H1 (cell line): ENCODE data around the gene NOL4L. TPM values are rescaled to one million over a fixed set of nuclear protein-coding genes. Genes with fewer than 3 reads are reported as not detected.

Experiments used
- CTCF ChIA-PET: fragments of 300-600 bp; sonication (Branson Sonifier 250); formaldehyde crosslinking; loops from one replicate; lab custom pipeline; 2021; ENCODE audit not compliant: partially characterized antibody; lab: Charles Lee
- POLR2A ChIA-PET: fragments of 300-600 bp; sonication (Branson Sonifier 250); formaldehyde crosslinking; loops from one replicate; lab custom pipeline; 2021; ENCODE audit warnings: inconsistent platforms; ENCODE audit not compliant: partially characterized antibody; lab: Charles Lee
- DNase-seq, 2 experiments: peaks; one replicate each; pipeline versions ENCODE4 v3.0.0 to v3.0.0-alpha.2; 2010 to 2022; ENCODE audit warnings: low spot score in 2 of 2, low read depth in 1 of 2, mixed read lengths in 1 of 2
- FAIRE-seq: peaks from 2 replicates; lab custom pipeline; 2011; peaks lifted over from hg19 to GRCh38; lab: Jason Lieb, UNC
- H2AFZ ChIP-seq: 2 replicates; pipeline ENCODE4 v1.8.1; 2012; ENCODE audit warnings: low read length, inconsistent platforms
- H2AK5ac ChIP-seq: 2 replicates; pipeline ENCODE4 v1.6.1; 2013; ENCODE audit warnings: low read depth, low read length
- H2BK120ac ChIP-seq: replicated peaks from 2 replicates; pipeline ENCODE3; 2013; ENCODE audit warnings: low read depth, low read length, inconsistent platforms
- H2BK12ac ChIP-seq: 2 replicates; pipeline ENCODE4 v1.6.1; 2013; ENCODE audit warnings: low read depth, low read length
- H2BK15ac ChIP-seq: 2 replicates; pipeline ENCODE4 v1.6.1; 2013; ENCODE audit warnings: low read length
- H2BK20ac ChIP-seq: 2 replicates; pipeline ENCODE4 v1.6.1; 2013; ENCODE audit warnings: low read length
- H2BK5ac ChIP-seq: 2 replicates; pipeline ENCODE4 v1.6.1; 2013; ENCODE audit warnings: low read depth, low read length
- H3K14ac ChIP-seq: 2 replicates; pipeline ENCODE4 v1.6.1; 2013; ENCODE audit warnings: inconsistent platforms; ENCODE audit not compliant: insufficient read length
- H3K18ac ChIP-seq: 2 replicates; pipeline ENCODE4 v1.6.1; 2013; ENCODE audit warnings: low read length; ENCODE audit errors: extremely low read depth
- H3K23ac ChIP-seq: 2 replicates; pipeline ENCODE4 v1.6.1; 2013; ENCODE audit warnings: inconsistent platforms; ENCODE audit not compliant: insufficient read length
- H3K23me2 ChIP-seq: 2 replicates; pipeline ENCODE4 v1.6.1; 2013; ENCODE audit warnings: low read depth, low read length
- H3K27ac ChIP-seq: 2 replicates; pipeline ENCODE4 v1.6.1; 2011; ENCODE audit warnings: low read depth, low read length, inconsistent platforms
- H3K27me3 ChIP-seq, 4 experiments: replicated peaks in 1 of 4; 1 replicate in 1 of 4; 2 replicates in 3 of 4; pipeline versions ENCODE4 v1.6.1 to v1.8.1; 2011 to 2013; ENCODE audit warnings: low read length in 3 of 4, mild to moderate bottlenecking in 3 of 4, inconsistent platforms in 2 of 4, mixed read lengths in 2 of 4, moderate library complexity in 1 of 4; ENCODE audit not compliant: control insufficient read depth in 3 of 4, insufficient read depth in 3 of 4; ENCODE audit errors: extremely low read depth in 1 of 4
- H3K36me3 ChIP-seq, 4 experiments: 2 replicates each; pipeline versions ENCODE4 v1.6.1 to v1.8.1; 2011 to 2013; ENCODE audit warnings: mild to moderate bottlenecking in 4 of 4, low read length in 3 of 4, moderate library complexity in 2 of 4, control low read depth in 1 of 4, inconsistent platforms in 1 of 4; ENCODE audit not compliant: insufficient read depth in 4 of 4, control insufficient read depth in 2 of 4
- H3K4ac ChIP-seq: replicated peaks from 2 replicates; pipeline ENCODE3; 2013; ENCODE audit warnings: low read length, low read depth, mixed read lengths, inconsistent platforms; ENCODE audit not compliant: insufficient read length
- H3K4me1 ChIP-seq, 4 experiments: replicated peaks in 1 of 4; 1 replicate in 1 of 4; 2 replicates in 3 of 4; pipeline versions ENCODE4 v1.6.1 to v1.8.1; 2011 to 2013; ENCODE audit warnings: low read length in 3 of 4, inconsistent platforms in 2 of 4, mixed read lengths in 1 of 4; ENCODE audit not compliant: insufficient read depth in 4 of 4, control insufficient read depth in 3 of 4
- H3K4me2 ChIP-seq, 2 experiments: 2 replicates each; pipeline versions ENCODE4 v1.6.1 to v1.8.1; 2011 to 2013; ENCODE audit warnings: low read depth in 2 of 2, low read length in 2 of 2, control low read depth in 1 of 2, inconsistent platforms in 1 of 2, mild to moderate bottlenecking in 1 of 2; ENCODE audit not compliant: insufficient read depth in 1 of 2
- H3K4me3 ChIP-seq, 4 experiments: fragments of 200-600, 300-600 bp in 1 of 4; sonication (generic), shearing (Covaris generic), sonication (Bioruptor Twin) in 1 of 4; 2 replicates each; pipeline versions ENCODE4 v1.5.1 to v1.8.1; 2011 to 2016; ENCODE audit warnings: low read length in 4 of 4, low read depth in 3 of 4, control low read depth in 2 of 4, inconsistent platforms in 2 of 4, mild to moderate bottlenecking in 2 of 4, mixed read lengths in 1 of 4, moderate library complexity in 1 of 4; ENCODE audit not compliant: insufficient read depth in 2 of 4; ENCODE audit errors: extremely low read depth in 1 of 4
- H3K56ac ChIP-seq: replicated peaks from 2 replicates; pipeline ENCODE3; 2013; ENCODE audit warnings: low read depth, mild to moderate bottlenecking, mixed read lengths, low read length, inconsistent platforms; ENCODE audit not compliant: insufficient read length
- H3K79me1 ChIP-seq: 2 replicates; pipeline ENCODE4 v1.6.1; 2013; ENCODE audit warnings: low read depth, low read length, control low read depth
- H3K79me2 ChIP-seq, 2 experiments: 2 replicates each; pipeline versions ENCODE4 v1.6.1 to v1.8.1; 2012 to 2013; ENCODE audit warnings: low read length in 2 of 2, mild to moderate bottlenecking in 2 of 2, inconsistent platforms in 1 of 2; ENCODE audit not compliant: insufficient read depth in 2 of 2, control insufficient read depth in 1 of 2
- H3K9ac ChIP-seq, 4 experiments: replicated peaks in 1 of 4; 1 replicate in 1 of 4; 2 replicates in 3 of 4; pipeline versions ENCODE4 v1.6.1 to v1.8.1; 2011 to 2013; ENCODE audit warnings: low read depth in 3 of 4, low read length in 3 of 4, control low read depth in 2 of 4, mild to moderate bottlenecking in 2 of 4, moderate library complexity in 2 of 4, inconsistent platforms in 1 of 4; ENCODE audit errors: extremely low read depth in 1 of 4
- H3K9me3 ChIP-seq, 2 experiments: 2 replicates each; pipeline versions ENCODE4 v1.6.1 to v1.8.1; 2012 to 2013; ENCODE audit warnings: mild to moderate bottlenecking in 2 of 2, moderate library complexity in 2 of 2, control low read depth in 1 of 2, inconsistent platforms in 1 of 2, low read depth in 1 of 2, low read length in 1 of 2, mixed read lengths in 1 of 2; ENCODE audit not compliant: insufficient read depth in 2 of 2
- H4K20me1 ChIP-seq, 2 experiments: replicated peaks in 1 of 2; 2 replicates each; pipeline versions ENCODE3 to v1.8.1; 2011 to 2013; ENCODE audit warnings: inconsistent platforms in 2 of 2, low read length in 2 of 2, mild to moderate bottlenecking in 1 of 2; ENCODE audit not compliant: insufficient read depth in 2 of 2, control insufficient read depth in 1 of 2
- H4K5ac ChIP-seq: 2 replicates; pipeline ENCODE4 v1.6.1; 2013; ENCODE audit warnings: low read length, low read depth, mixed read lengths, inconsistent platforms; ENCODE audit not compliant: insufficient read length
- H4K8ac ChIP-seq: 2 replicates; pipeline ENCODE4 v1.8.0; 2013; ENCODE audit warnings: mild to moderate bottlenecking, moderate library complexity, low read length, inconsistent platforms; ENCODE audit not compliant: insufficient read depth; ENCODE audit errors: extremely low read depth
- H4K91ac ChIP-seq: replicated peaks from 2 replicates; pipeline ENCODE3; 2013; ENCODE audit warnings: low read length, mixed read lengths, inconsistent platforms; ENCODE audit not compliant: insufficient read length
- SIX5 ChIP-seq: IDR thresholded peaks from 2 replicates; pipeline ENCODE4 v1.6.1; 2011; ENCODE audit warnings: mild to moderate bottlenecking, low read depth, low read length
- SP2 ChIP-seq: IDR thresholded peaks from 2 replicates; pipeline ENCODE4 v1.6.1; 2012; ENCODE audit warnings: mild to moderate bottlenecking, low read length, inconsistent platforms
- WGBS, 2 experiments: shearing (Covaris generic) in 1 of 2; methylation state at CpG; one replicate each; pipeline versions ENCODE4 v1.1.6 to v1.1.7; 2013 to 2015; ENCODE audit warnings: low lambda C conversion rate in 2 of 2, mixed read lengths in 2 of 2, inconsistent platforms in 1 of 2, low coverage in 1 of 2, missing lambda C conversion rate in 1 of 2; ENCODE audit not compliant: insufficient replicate concordance in 2 of 2, insufficient coverage in 1 of 2, insufficient read length in 1 of 2; ENCODE audit errors: extremely low coverage in 1 of 2, missing lambda C conversion rate in 1 of 2; 5-methylcytosine and 5-hydroxymethylcytosine counted together
- polyA plus RNA-seq, 7 experiments: library from polyadenylated mRNA; depleted of rRNA in 3 of 7; stranded (reverse) in 5 of 7; unstranded in 2 of 7; fragments of >200 nt in 5 of 7; fragments of 200-250 nt in 2 of 7; gene quantifications; 1 replicate in 5 of 7; 2 replicates in 1 of 7; 4 replicates in 1 of 7; pipeline versions ENCODE4 v1.2.1 to v1.2.3, GENCODE V29; 2011 to 2013; ENCODE audit warnings: missing spikeins in 2 of 7, mixed read lengths in 2 of 7
- total RNA-seq: library from RNA; stranded (reverse); fragmentation: NEBNext Ultra II Directional; extraction: Animal tissue kit (Norgen Biotek cat#: 25700); gene quantifications from 2 replicates; pipeline ENCODE4 v1.2.1, GENCODE V29; 2021
- TF ChIP-seq, protein P1 (sequence below), 3 experiments: IDR thresholded peaks; 1 replicate in 2 of 3; 2 replicates in 1 of 3; pipeline versions ENCODE4 v1.5.1 to v1.6.1; 2011; ENCODE audit warnings: low read length in 3 of 3, mild to moderate bottlenecking in 3 of 3, inconsistent platforms in 2 of 3, low read depth in 1 of 3, moderate library complexity in 1 of 3; ENCODE audit not compliant: insufficient read depth in 1 of 3; ENCODE audit errors: control extremely low read depth in 1 of 3

NOL4L gene
- total and polyA plus RNA-seq, 2 of the 8 experiments (the other 6 are each of a cell fraction or from before 2014, with no cell fraction given), result 15.3 to 23.7 TPM

DNA sequence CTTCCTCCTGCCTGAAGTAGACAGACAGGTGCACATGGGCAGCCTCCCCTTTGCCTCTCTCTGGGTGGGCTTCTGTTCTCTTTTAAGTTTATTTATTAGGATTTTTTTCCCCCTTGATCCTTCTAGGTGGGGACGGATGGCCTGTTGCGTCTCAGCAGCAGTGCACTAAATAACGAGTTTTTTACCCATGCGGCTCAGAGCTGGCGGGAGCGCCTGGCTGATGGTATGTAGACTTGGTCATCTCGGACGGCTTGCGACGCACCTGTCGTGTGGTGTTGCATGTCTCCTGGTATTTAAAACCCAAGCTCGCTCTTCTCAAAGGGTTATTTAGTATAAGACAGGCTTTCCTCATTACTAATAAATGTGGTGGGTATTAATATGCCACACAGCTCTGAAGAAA lies 153.7 kb downstream of the NOL4L start:
- H4K5ac ChIP-seq, result no peak overlapping the region
- TF ChIP-seq, protein P1, sequence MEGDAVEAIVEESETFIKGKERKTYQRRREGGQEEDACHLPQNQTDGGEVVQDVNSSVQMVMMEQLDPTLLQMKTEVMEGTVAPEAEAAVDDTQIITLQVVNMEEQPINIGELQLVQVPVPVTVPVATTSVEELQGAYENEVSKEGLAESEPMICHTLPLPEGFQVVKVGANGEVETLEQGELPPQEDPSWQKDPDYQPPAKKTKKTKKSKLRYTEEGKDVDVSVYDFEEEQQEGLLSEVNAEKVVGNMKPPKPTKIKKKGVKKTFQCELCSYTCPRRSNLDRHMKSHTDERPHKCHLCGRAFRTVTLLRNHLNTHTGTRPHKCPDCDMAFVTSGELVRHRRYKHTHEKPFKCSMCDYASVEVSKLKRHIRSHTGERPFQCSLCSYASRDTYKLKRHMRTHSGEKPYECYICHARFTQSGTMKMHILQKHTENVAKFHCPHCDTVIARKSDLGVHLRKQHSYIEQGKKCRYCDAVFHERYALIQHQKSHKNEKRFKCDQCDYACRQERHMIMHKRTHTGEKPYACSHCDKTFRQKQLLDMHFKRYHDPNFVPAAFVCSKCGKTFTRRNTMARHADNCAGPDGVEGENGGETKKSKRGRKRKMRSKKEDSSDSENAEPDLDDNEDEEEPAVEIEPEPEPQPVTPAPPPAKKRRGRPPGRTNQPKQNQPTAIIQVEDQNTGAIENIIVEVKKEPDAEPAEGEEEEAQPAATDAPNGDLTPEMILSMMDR (IDR thresholded peaks at IDR 0.05; ENCODE audit: control extremely low read depth in 1 of 3, insufficient read depth in 1 of 3, low read depth in 1 of 3, low read length in 3 of 3), result no peak
- TF ChIP-seq SIX5, result no peak
- TF ChIP-seq SP2, result no peak

More for the DNA sequence above, 153.7 kb downstream of the NOL4L start:
- CTCF ChIA-PET, result interaction anchor here (1.2 to 1.9 kb wide), 2 partner anchors 8 to 16 kb away, joined by 4 to 6 read pairs; no protein-coding TSS in a partner anchor
- FAIRE-seq, result no peak
- peaks cover 3 to 38% (median 23%) of the 10 kb centered on the region in 4 experiments; a peak in 6 of 8 replicates for H3K36me3 ChIP-seq
- H3K27ac ChIP-seq, result no peak overlapping the region
- WGBS, 2 experiments, result 92% methylated on average over 11 of the region's 12 CpGs; no CpG with 5 or more reads in 1 of the 2 experiments
- no peak overlapping the region for H4K91ac ChIP-seq
- H3K9me3 ChIP-seq, result no peaks in the 10 kb centered on the region
- H3K56ac ChIP-seq, result no peak overlapping the region
- no peak overlapping the region for H4K8ac ChIP-seq
- H3K9ac ChIP-seq, result no peak overlapping the region
- no peaks in the 10 kb centered on the region for H3K23me2 ChIP-seq
- peaks cover 2% of the 10 kb centered on the region; the same call in 1 of the 2 replicates for H3K79me1 ChIP-seq
- POLR2A ChIA-PET, result no interaction called here
- no peak overlapping the region for H2AK5ac ChIP-seq
- H2BK5ac ChIP-seq, result no peak overlapping the region
- no peak overlapping the region for H3K18ac ChIP-seq
- no peak overlapping the region for H3K4me3 ChIP-seq
- no peak overlapping the region for H2BK12ac ChIP-seq
- no peak overlapping the region for H2BK120ac ChIP-seq
- H3K27me3 ChIP-seq, result no peaks in the 10 kb centered on the region
- no peak for DNase-seq
- H3K4me2 ChIP-seq, result no peak overlapping the region
- H2AFZ ChIP-seq, result no peak overlapping the region
- no peak overlapping the region for H3K14ac ChIP-seq
- no peak overlapping the region for H3K4ac ChIP-seq
- H2BK20ac ChIP-seq, result no peak overlapping the region
- H3K23ac ChIP-seq, result no peak overlapping the region
- H3K79me2 ChIP-seq, result no peaks in the 10 kb centered on the region
- no peaks in the 10 kb centered on the region for H3K4me1 ChIP-seq
- H4K20me1 ChIP-seq, result peaks cover 0 to 1% of the 10 kb centered on the region in 2 experiments
- no peak overlapping the region for H2BK15ac ChIP-seq
